NB4 (cell line): ENCODE results near the gene PPHLN1.

Experiments
- DNase-seq: peaks from one replicate; pipeline ENCODE4 v3.0.0; 2010; ENCODE audit warnings: low read depth
- H3K4me3 ChIP-seq: one replicate; pipeline ENCODE4 v1.5.1; 2011; ENCODE audit warnings: mild to moderate bottlenecking, low read depth, low read length, moderate library complexity
- CTCF ChIP-seq: IDR thresholded peaks from one replicate; pipeline ENCODE4 v1.5.1; 2012; ENCODE audit warnings: low read depth, low read length
- MAX ChIP-seq: IDR thresholded peaks from 2 replicates; pipeline ENCODE4 v1.6.1; 2011; ENCODE audit warnings: low read depth, low read length
- MYC ChIP-seq: IDR thresholded peaks from 2 replicates; pipeline ENCODE4 v1.6.1; 2011; ENCODE audit warnings: low read depth, low read length
- POLR2A ChIP-seq: IDR thresholded peaks from 2 replicates; pipeline ENCODE4 v1.6.1; 2011; ENCODE audit warnings: mild to moderate bottlenecking; ENCODE audit not compliant: insufficient read length; ENCODE audit errors: extremely low read depth

The PPHLN1 gene

GRCh38 chr12:42450248-42450647, 124.3 kb downstream of the PPHLN1 start:
- no peak overlapping the region for H3K4me3 ChIP-seq
- DNase-seq: no peak
- no peak for TF ChIP-seq POLR2A
- no peak for TF ChIP-seq MYC
- TF ChIP-seq CTCF: no peak
- no peak for TF ChIP-seq MAX

- DNase-seq: peak; percentile 30
- TF ChIP-seq MYC (no peak), MAX (no peak), POLR2A (no peak), CTCF (no peak)
- no peak overlapping the region for H3K4me3 ChIP-seq
Observed at GRCh38 chr12:42458575-42458974, 132.6 kb downstream of the PPHLN1 start.

GRCh38 chr12:42459336-42459847, 133.4 kb downstream of the PPHLN1 start:
- TF ChIP-seq CTCF: no peak
- TF ChIP-seq POLR2A: no peak
- no peak for TF ChIP-seq MAX
- TF ChIP-seq MYC: no peak
- DNase-seq: no peak
- H3K4me3 ChIP-seq: no peak overlapping the region

- H3K4me3 ChIP-seq: no peak overlapping the region
- no peak for TF ChIP-seq POLR2A
- TF ChIP-seq MYC: no peak
- TF ChIP-seq MAX: no peak
- TF ChIP-seq CTCF: no peak
- DNase-seq: no peak
Observed at GRCh38 chr12:42462486-42462885, 136.5 kb downstream of the PPHLN1 start.

- DNase-seq: no peak
- TF ChIP-seq CTCF: no peak
- TF ChIP-seq POLR2A: no peak
- TF ChIP-seq MYC: no peak
- TF ChIP-seq MAX: no peak
- no peak overlapping the region for H3K4me3 ChIP-seq
Observed at GRCh38 chr12:42463671-42464070, 137.7 kb downstream of the PPHLN1 start.

- TF ChIP-seq POLR2A (no peak), CTCF (no peak), MAX (peak; percentile 2; the same call in 1 of the 2 replicates), MYC (no peak)
- H3K4me3 ChIP-seq: peak overlapping the region; percentile 30
- peak; percentile 46 for DNase-seq
Observed at GRCh38 chr12:42468341-42468821, 142.4 kb downstream of the PPHLN1 start.
